HG02642 (cell line): ENCODE measurements around the gene COL18A1.
"Not testable (repeated sequence)": the region's sequence is repeated elsewhere in the genome, so short reads cannot be mapped to it uniquely, and the experiment has no call there.

ENCODE experiments used
- ATAC-seq: cut with Tn5 transposase; IDR thresholded peaks from one replicate; pipeline ENCODE4 v1.9.1; 2021; ENCODE audit warnings: mild to moderate bottlenecking; ENCODE audit not compliant: unreplicated experiment, poor library complexity

Gene COL18A1

GRCh38 chr21:45435405-45435981 is 30.5 kb downstream of the COL18A1 start:
- ATAC-seq: no peak

GRCh38 chr21:45436351-45437065 is 31.5 kb downstream of the COL18A1 start:
- ATAC-seq: no peak

DNA sequence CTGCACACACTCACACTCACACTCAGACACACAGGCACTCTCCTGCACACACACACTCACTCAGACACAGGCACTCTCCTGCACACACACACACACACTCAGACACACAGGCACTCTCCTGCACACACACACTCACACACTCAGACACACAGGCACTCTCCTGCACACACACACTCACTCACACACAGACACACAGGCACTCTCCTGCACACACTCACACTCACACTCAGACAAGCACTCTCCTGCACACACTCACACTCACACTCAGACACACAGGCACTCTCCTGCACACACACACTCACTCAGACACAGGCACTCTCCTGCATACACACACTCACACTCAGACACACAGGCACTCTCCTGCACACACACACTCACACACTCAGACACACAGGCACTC is 32.9 kb downstream of the COL18A1 start:
- ATAC-seq: not testable (repeated sequence)

DNA sequence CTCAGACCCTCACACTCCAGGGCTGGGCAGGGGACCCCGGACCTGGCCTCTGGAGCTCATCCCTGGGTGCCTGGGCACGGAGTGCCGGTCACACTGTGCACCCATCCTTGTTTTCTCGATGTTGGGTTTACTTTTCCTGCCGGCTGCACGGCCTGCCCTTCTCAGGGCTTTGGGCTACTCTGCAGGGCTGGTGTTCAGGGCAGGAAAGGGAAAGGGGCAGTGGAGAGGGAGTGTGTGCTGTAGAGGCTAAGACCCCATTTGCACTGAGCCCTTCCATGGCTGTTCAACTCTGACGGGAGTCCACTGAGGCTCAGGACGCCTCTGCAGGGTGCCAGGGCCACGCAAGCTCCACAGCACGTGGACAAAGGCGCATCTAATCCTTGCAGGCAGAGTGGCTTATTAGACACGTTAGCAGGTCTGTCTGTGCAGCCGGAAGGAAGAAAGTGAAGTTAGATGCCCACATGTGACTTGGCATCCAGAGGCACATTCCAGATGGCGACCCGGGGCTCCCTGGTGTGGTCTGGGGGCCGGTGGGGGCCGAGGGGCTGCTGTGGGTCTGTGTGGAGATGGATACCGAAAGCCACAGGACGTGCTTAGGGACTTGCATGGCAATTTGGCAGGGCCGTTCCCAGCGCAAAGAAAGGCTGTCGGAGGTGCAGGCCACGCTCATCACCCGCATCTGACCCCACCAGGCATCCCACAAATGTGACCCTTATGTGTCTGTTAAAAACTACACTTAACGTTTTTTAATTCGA is 33.6 kb downstream of the COL18A1 start:
- ATAC-seq: no peak

- ATAC-seq: no peak
Observed at GRCh38 chr21:45439161-45439872, 34.4 kb downstream of the COL18A1 start.

DNA sequence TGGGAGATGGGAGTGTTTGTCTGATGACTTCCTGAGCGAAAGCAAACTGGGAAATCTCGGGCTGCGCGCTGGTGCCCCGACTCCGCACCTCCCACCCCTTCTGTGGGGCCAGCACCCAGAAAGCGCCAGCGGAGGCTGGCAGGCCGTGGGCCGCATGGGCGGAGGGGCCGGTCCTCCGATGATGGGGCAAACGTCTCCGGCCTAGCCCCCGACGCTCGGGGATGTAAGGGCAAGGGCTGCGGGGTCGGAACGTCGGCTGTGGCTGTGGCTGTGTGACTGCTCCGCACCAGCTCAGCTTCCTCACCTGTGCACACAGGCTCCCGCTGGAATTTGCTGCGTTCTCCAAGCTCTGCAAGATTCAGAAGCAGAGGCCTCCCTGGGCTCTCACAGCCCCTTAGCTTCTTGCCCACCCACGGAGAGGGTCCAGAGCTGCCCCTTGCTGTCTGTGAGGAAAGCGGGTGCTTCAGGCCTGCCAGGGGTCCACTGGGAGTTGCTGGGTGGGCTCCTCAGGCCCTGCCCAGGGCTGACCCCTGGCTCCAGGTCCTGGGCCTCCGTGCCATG is 35.0 kb downstream of the COL18A1 start:
- ATAC-seq: no peak

GRCh38 chr21:45440736-45441350 is 35.9 kb downstream of the COL18A1 start:
- no peak for ATAC-seq

GRCh38 chr21:45441431-45442255 is 36.7 kb downstream of the COL18A1 start:
- ATAC-seq: no peak

DNA sequence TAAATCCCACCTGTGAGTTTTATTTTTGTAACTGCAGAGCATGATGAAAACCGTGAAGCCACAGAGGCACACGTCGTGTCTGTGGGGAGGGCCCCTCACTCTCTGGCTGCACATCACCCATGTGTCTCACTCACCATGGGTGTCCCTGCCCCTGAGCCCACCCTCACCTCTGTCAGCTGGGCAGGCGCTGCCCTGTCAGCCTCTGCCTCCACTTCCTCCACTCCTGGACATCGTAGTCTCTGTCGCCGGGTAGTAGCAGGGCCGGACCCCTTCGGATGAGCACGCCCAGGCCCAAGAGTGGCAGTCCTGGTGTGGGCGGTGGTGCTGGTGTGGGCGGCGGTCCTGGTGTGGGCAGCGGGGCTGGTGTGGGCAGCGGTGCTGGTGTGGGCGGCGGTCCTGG is 37.3 kb downstream of the COL18A1 start:
- ATAC-seq: no peak

GRCh38 chr21:45442686-45443594 is 38.0 kb downstream of the COL18A1 start:
- ATAC-seq: not testable (repeated sequence)

GRCh38 chr21:45443595-45444181 is 38.7 kb downstream of the COL18A1 start:
- ATAC-seq: no peak

- ATAC-seq: no peak
Observed at GRCh38 chr21:45444385-45444784, 39.4 kb downstream of the COL18A1 start.

DNA sequence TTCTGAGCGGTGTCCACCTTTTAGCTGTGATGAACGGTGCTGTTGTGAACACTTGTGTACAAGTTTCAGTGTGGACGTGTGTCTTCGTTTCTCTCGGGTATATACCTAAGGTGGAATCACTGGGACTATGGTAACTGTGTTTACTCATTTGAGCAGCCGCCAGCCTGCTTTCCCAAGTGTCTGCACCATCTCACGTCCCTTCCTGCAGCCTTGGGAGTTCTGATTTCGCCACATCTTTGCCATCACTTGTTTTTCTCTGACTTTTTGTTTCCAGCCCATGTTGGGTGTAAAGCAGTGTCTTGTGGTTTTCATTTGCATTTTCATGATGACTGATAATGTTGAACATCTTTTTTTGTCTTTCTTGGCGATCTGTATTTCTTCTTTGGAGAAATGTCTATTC is 40.4 kb downstream of the COL18A1 start:
- no peak for ATAC-seq

DNA sequence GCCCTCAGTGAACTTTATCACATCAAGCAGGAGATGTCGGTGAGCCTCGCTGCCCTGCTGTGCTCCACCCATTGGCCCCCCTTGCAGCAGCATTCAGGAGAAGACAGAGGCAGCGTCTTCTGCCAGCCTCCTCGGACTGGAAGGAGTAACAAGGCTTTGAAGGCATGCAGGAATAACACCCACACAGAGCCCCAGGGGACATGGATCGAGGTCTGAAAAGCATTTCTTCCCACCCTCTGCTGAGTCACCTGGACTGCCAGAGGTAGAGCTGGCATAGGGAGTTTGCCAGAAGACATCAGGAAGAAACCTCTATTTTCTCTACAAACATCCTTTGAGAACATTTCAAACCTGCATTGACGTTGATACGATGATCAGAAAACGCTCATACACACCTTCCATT is 42.9 kb downstream of the COL18A1 start:
- no peak for ATAC-seq

DNA sequence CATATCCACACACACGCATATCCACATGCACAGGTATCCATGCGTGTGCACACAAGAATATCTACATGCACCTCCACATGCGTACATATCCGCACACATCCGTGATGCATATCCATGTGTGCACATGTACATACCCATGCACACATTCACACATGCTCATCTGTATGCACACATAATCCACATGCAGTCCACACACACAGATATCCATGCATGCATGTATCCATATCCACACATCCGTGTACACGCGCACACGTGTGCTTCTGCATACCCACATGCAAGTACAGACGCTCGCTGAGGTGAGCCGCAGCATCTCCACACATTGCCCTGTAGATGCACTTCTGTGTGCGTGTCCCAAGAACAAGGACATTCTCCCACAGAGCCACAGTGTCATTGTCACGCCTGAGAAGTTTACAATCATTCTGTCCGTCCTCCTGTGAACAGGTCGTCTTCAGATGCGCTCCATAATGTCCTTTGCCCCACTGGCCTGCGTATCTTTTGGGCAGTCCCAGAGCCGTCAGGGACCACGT is 43.4 kb downstream of the COL18A1 start:
- ATAC-seq: no peak

- ATAC-seq: no peak
Observed at GRCh38 chr21:45448810-45449657, 44.1 kb downstream of the COL18A1 start.
